Naive thymus-derived CD8-positive, alpha-beta T cell (primary cell): ENCODE data around the gene CASK. TPM values are rescaled to one million over a fixed set of nuclear protein-coding genes. Genes with fewer than 3 reads are reported as not detected.

Experiments used
- ATAC-seq, 2 donors: fragments of 150-1000 bp; cut with Tn5 transposase in 1 of 2; sonication (Bioruptor Pico), chemical (Tn5 transposase) in 1 of 2; 1 replicate in 1 of 2; 2 replicates in 1 of 2; pipeline ENCODE4 v1.10.0; 2021; ENCODE audit warnings: mild to moderate bottlenecking in 2 of 2, moderate library complexity in 2 of 2
- POLR2A ChIA-PET: fragments of 350-600 bp; sonication (Branson Sonifier 250); formaldehyde crosslinking; loops from one replicate; lab custom pipeline; 2021; ENCODE audit warnings: antibody characterized with exemption; lab: Charles Lee
- DNase-seq, 10 donors: peaks; one replicate each; pipeline versions ENCODE4 v3.0.0 to v3.0.0-alpha.2; 2020 to 2022
- H3K27ac Mint-ChIP-seq, 10 donors: one replicate each; pipeline ENCODE4 v1.8.0; 2020 to 2022; ENCODE audit warnings: mild to moderate bottlenecking in 10 of 10, mixed read lengths in 10 of 10, moderate library complexity in 4 of 10, inconsistent platforms in 1 of 10
- H3K27me3 Mint-ChIP-seq, 5 donors: one replicate each; pipeline ENCODE4 v1.8.0; 2021 to 2022; ENCODE audit warnings: mixed read lengths in 5 of 5
- H3K36me3 Mint-ChIP-seq, 3 donors: one replicate each; pipeline ENCODE4 v1.8.0; 2020 to 2022; ENCODE audit warnings: mixed read lengths in 3 of 3, mild to moderate bottlenecking in 2 of 3, inconsistent platforms in 1 of 3
- H3K4me1 Mint-ChIP-seq, 4 donors: one replicate each; pipeline ENCODE4 v1.8.0; 2021 to 2022; ENCODE audit warnings: mixed read lengths in 4 of 4
- H3K4me3 Mint-ChIP-seq, 10 donors: one replicate each; pipeline ENCODE4 v1.8.0; 2020 to 2022; ENCODE audit warnings: mild to moderate bottlenecking in 10 of 10, mixed read lengths in 10 of 10, moderate library complexity in 6 of 10, inconsistent platforms in 1 of 10
- H3K9me3 Mint-ChIP-seq, 9 donors: one replicate each; pipeline ENCODE4 v1.8.0; 2020 to 2022; ENCODE audit warnings: mixed read lengths in 9 of 9, mild to moderate bottlenecking in 3 of 9, inconsistent platforms in 1 of 9, moderate library complexity in 1 of 9
- polyA plus RNA-seq, 3 donors: library from polyadenylated mRNA; unstranded; fragments of 300-500 nt; fragmentation: Illumina TruSeq; gene quantifications; one replicate each; pipeline ENCODE4 v1.2.3, GENCODE V29; 2021
- total RNA-seq, 8 experiments: library from RNA in 2 of 8; stranded (reverse) in 2 of 8; gene quantifications; one replicate each; pipeline ENCODE4 v1.2.3 and lab custom pipeline; 2021 to 2026

CASK gene
- total and polyA plus RNA-seq, 5 experiments from 2014 or later: 4.6 to 90.4 (median 16.1) TPM

GRCh38 chrX:41761169-41761568 lies 162.2 kb downstream of the CASK start:
- Mint-ChIP-seq H3K4me3 (no peak overlapping the region), H3K4me1 (peaks cover 10 to 26% (median 17%) of the 10 kb centered on the region in 4 donors), H3K27me3 (no peaks in the 10 kb centered on the region), H3K27ac (peak overlapping the region in 2 of 10 donors; percentile 23 to 59), H3K9me3 (no peaks in the 10 kb centered on the region), H3K36me3 (peaks cover 0 to 3% (median 0%) of the 10 kb centered on the region in 3 donors)
- no peak for ATAC-seq
- no peak for DNase-seq
- POLR2A ChIA-PET: no interaction called here

DNA sequence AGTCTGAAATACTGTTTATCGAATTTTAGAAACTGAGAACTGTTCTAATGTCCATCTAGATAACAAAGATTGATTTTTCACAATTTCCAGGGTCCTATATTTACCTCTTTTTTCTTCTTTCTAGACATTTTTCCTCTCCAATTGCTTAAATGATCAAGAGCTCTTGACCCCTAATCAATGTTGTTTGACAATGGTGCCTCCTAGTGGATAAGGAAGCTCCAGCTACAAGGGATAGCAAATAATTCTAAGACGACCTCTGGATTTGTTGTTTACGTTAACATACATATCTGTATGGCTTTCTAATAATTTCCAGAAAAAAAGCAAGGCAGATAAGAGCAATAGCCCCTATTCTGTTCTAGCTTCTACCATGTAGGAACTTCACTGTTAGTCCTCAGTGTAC lies 163.5 kb downstream of the CASK start:
- peaks cover 10 to 27% (median 18%) of the 10 kb centered on the region in 4 donors for H3K4me1 Mint-ChIP-seq
- H3K9me3 Mint-ChIP-seq: no peaks in the 10 kb centered on the region
- peak in 3 of 10 donors; percentile 6 to 16 (median 15) for DNase-seq
- POLR2A ChIA-PET: no interaction called here
- H3K36me3 Mint-ChIP-seq: peaks cover 0 to 10% (median 0%) of the 10 kb centered on the region in 3 donors
- H3K27me3 Mint-ChIP-seq: no peaks in the 10 kb centered on the region
- no peak overlapping the region for H3K4me3 Mint-ChIP-seq
- H3K27ac Mint-ChIP-seq: peak overlapping the region in 1 of 10 donors; percentile 37
- ATAC-seq: no peak

DNA sequence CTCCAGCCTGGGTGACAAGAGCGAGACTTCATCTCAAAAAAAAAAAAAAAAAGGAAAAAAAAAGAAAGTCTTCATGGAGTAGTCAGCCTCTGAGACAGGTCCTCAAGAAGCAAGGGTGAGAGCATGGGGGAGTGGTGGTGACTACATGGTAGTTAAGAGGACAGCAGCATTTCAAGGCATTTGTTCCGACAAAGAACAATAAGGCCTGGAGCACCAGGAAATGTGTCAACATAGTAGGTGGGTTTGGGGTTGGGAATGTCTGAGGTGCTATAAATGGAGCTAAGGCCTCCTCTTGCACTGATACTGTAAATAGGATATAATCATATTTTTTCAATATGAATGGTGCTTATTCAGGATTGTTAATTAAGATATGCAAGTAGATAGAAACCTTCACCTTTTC lies 165.0 kb downstream of the CASK start:
- Mint-ChIP-seq H3K27ac (no peak overlapping the region), H3K27me3 (no peaks in the 10 kb centered on the region), H3K9me3 (no peaks in the 10 kb centered on the region), H3K4me1 (peaks cover 4 to 23% (median 14%) of the 10 kb centered on the region in 4 donors), H3K4me3 (no peak overlapping the region), H3K36me3 (peaks cover 0 to 15% (median 0%) of the 10 kb centered on the region in 3 donors)
- POLR2A ChIA-PET: no interaction called here
- no peak for DNase-seq
- no peak for ATAC-seq

DNA sequence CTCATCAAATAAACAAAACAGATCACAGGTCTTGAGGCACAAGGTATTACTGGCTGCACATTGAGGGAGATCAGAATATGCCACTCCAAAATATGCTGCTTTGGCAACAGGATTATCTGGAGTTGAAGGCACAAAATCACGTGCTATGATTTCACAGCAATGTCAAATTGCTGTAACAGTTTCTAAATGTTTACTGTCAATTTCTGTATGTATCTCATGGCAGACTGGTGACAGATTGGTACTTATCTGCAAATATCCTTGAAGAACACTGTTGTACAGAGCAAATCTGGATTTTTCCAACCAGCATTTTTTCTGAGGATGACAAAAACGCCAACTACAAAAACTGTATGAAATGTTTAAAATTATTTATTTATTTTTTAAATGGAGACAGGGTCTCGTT lies 172.6 kb downstream of the CASK start:
- Mint-ChIP-seq H3K27ac (no peak overlapping the region), H3K27me3 (no peaks in the 10 kb centered on the region), H3K36me3 (peaks cover 0 to 20% (median 0%) of the 10 kb centered on the region in 3 donors), H3K4me3 (no peak overlapping the region), H3K4me1 (peaks cover 0 to 12% (median 1%) of the 10 kb centered on the region in 4 donors), H3K9me3 (no peaks in the 10 kb centered on the region)
- POLR2A ChIA-PET: no interaction called here
- DNase-seq (no peak), ATAC-seq (no peak)

DNA sequence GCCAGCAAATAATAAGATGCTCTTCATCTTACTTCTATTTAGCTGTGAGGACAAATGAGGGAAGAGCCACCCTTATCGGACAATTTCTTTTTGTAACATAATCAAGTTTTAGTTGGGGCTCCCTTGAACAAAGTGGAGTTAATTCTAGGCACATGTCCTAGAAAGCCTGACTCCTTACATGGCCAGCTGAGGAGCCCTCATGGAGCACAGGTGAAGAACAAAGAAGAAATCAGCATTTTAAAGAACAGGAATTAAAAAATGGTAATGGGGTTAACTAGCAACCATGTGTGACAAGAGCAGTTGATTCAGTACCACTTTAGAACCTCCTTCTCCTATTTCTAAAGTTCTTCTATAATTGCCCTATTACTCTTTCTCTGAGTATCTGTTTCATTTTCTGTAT lies 183.5 kb downstream of the CASK start:
- Mint-ChIP-seq H3K4me3 (no peak overlapping the region), H3K9me3 (no peaks in the 10 kb centered on the region), H3K4me1 (peaks cover 8 to 33% (median 21%) of the 10 kb centered on the region in 4 donors), H3K27ac (peak overlapping the region in 3 of 10 donors; percentile 10 to 24 (median 18)), H3K36me3 (peaks cover 0 to 33% (median 2%) of the 10 kb centered on the region in 3 donors), H3K27me3 (no peaks in the 10 kb centered on the region)
- POLR2A ChIA-PET: no interaction called here
- ATAC-seq (no peak), DNase-seq (no peak)

GRCh38 chrX:41737065-41737464 lies 186.3 kb downstream of the CASK start:
- Mint-ChIP-seq H3K27me3 (no peaks in the 10 kb centered on the region), H3K4me3 (no peak overlapping the region), H3K27ac (peak overlapping the region in 8 of 10 donors; percentile 4 to 67 (median 41)), H3K4me1 (peaks cover 8 to 42% (median 27%) of the 10 kb centered on the region in 4 donors), H3K36me3 (peaks cover 0 to 18% (median 0%) of the 10 kb centered on the region in 3 donors), H3K9me3 (no peaks in the 10 kb centered on the region)
- peak; percentile 70 to 89 for ATAC-seq
- peak in 5 of 10 donors; percentile 7 to 44 (median 23) for DNase-seq
- POLR2A ChIA-PET: no interaction called here

- Mint-ChIP-seq H3K27ac (peak overlapping the region in 5 of 10 donors; percentile 14 to 71 (median 29)), H3K4me3 (no peak overlapping the region), H3K9me3 (no peaks in the 10 kb centered on the region), H3K27me3 (no peaks in the 10 kb centered on the region), H3K4me1 (peaks cover 8 to 36% (median 27%) of the 10 kb centered on the region in 4 donors), H3K36me3 (peaks cover 0 to 18% (median 0%) of the 10 kb centered on the region in 3 donors)
- POLR2A ChIA-PET: no interaction called here
- DNase-seq (no peak), ATAC-seq (no peak)
These were observed 188.8 kb downstream of the CASK start for GRCh38 chrX:41734530-41734929.

GRCh38 chrX:41733939-41734338 lies 189.4 kb downstream of the CASK start:
- H3K9me3 Mint-ChIP-seq: no peaks in the 10 kb centered on the region
- H3K4me1 Mint-ChIP-seq: peaks cover 8 to 36% (median 27%) of the 10 kb centered on the region in 4 donors
- DNase-seq (peak in 1 of 10 donors; percentile 1), ATAC-seq (peak in 1 of 2 donors; percentile 49)
- H3K4me3 Mint-ChIP-seq: peak overlapping the region in 1 of 10 donors; percentile 32
- POLR2A ChIA-PET: no interaction called here
- peaks cover 0 to 18% (median 0%) of the 10 kb centered on the region in 3 donors for H3K36me3 Mint-ChIP-seq
- H3K27me3 Mint-ChIP-seq: no peaks in the 10 kb centered on the region
- H3K27ac Mint-ChIP-seq: peak overlapping the region in 5 of 10 donors; percentile 14 to 71 (median 29)

DNA sequence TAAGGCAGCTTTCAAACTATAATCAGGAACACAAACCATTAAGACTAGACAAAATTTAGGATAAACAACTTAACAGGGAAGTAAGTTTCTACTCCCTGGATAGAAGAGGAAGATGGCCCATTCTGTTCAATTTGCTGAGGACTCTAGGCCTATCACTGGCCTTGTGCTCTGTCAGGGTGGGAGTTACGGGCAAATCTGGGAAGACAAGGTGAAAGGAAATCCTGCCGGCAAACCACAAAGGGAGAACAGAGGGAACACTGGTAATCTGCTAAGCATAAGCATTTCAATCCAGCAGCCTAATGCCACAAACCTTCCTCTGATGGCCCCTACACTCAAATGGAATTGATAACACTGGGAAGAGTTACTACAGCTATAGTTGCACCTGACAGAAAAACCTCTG lies 191.1 kb downstream of the CASK start:
- ATAC-seq: no peak
- peaks cover 0 to 18% (median 1%) of the 10 kb centered on the region in 3 donors for H3K36me3 Mint-ChIP-seq

DNA sequence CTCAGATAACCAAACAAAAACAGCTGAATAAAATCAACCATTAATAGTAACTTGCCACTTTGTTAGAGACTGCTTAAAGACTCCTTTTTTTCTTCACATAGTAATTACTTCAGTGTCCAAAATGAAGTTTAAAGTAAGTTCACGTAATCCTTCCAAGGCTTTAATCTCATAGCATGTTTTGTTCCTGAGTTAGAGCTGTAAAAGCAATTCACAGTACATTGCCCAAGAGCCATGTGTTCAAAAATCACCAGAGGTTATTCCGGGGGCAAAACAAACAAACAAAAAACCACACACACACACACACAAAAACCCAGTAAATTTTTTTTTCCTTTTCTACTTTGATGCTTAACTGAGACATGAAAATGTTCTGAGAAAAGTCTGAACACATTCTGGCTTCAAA lies 193.3 kb downstream of the CASK start:
- H3K4me3 Mint-ChIP-seq: no peak overlapping the region
- peaks cover 2 to 25% (median 14%) of the 10 kb centered on the region in 4 donors for H3K4me1 Mint-ChIP-seq
- no peaks in the 10 kb centered on the region for H3K9me3 Mint-ChIP-seq
- H3K36me3 Mint-ChIP-seq: peaks cover 0 to 10% (median 4%) of the 10 kb centered on the region in 3 donors
- POLR2A ChIA-PET: no interaction called here
- no peaks in the 10 kb centered on the region for H3K27me3 Mint-ChIP-seq
- ATAC-seq (no peak), DNase-seq (no peak)
- no peak overlapping the region for H3K27ac Mint-ChIP-seq

More for the DNA sequence above, 191.1 kb downstream of the CASK start:
- Mint-ChIP-seq H3K4me1 (peaks cover 8 to 35% (median 25%) of the 10 kb centered on the region in 4 donors), H3K27me3 (no peaks in the 10 kb centered on the region), H3K4me3 (no peak overlapping the region), H3K9me3 (no peaks in the 10 kb centered on the region), H3K27ac (peak overlapping the region in 3 of 10 donors; percentile 22 to 44 (median 38))
- POLR2A ChIA-PET: no interaction called here
- DNase-seq: no peak

DNA sequence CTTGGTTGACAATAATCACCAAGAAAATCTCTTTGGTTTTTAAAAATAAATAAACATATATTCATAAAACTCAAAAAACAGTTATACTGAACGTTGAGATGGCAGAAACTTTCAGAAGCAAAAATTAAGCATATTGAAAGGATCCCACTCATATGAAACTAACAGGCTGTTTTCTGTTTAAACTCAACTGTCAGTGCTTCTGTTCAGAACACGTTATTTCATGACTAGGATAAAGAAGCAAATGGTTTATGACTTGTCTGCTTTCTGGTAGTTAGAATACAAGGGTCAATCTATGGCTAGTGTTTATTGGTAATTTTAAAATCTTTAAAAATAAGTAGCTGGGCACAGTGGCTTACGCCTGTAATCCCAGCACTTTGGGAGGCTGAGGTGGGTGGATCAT lies 195.2 kb downstream of the CASK start:
- H3K4me1 Mint-ChIP-seq: peaks cover 2 to 30% (median 14%) of the 10 kb centered on the region in 4 donors
- ATAC-seq (no peak), DNase-seq (no peak)
- no peak overlapping the region for H3K27ac Mint-ChIP-seq
- H3K36me3 Mint-ChIP-seq: peaks cover 0 to 9% (median 4%) of the 10 kb centered on the region in 3 donors
- no peaks in the 10 kb centered on the region for H3K9me3 Mint-ChIP-seq
- no peaks in the 10 kb centered on the region for H3K27me3 Mint-ChIP-seq
- H3K4me3 Mint-ChIP-seq: no peak overlapping the region
- POLR2A ChIA-PET: no interaction called here

DNA sequence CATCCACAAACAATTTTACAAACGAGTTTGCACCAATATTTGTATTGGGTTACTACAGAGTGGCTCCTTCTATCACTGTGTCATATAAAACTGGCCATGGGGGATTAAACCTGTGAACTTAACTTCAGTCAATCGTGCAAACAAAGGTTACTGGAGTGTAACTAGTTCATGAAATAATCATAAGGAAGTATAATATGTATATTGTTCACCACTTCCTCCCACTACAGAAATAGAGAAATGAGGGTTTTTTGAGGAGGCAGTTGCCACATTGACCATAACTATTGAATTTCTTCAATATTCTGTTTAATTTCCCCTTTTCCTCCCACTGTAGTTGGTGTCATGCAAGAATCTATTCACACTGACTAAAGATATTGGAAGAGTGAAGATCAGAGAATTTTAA lies 199.5 kb downstream of the CASK start, which contains the start of gene GPR82:
GPR82 (plus strand) TSS at position 356 of the 400 bp plus-strand sequence. CDS start 2,846 bp downstream, outside the sequence.
- H3K9me3 Mint-ChIP-seq: peaks cover 0 to 13% (median 0%) of the 10 kb centered on the region in 9 donors
- POLR2A ChIA-PET: no interaction called here
- no peaks in the 10 kb centered on the region for H3K27me3 Mint-ChIP-seq
- DNase-seq (no peak), ATAC-seq (no peak)
- peak within 1 kb of the TSS in 5 of 10 donors; percentile 35 to 70 (median 51) for H3K27ac Mint-ChIP-seq
- peak within 1 kb of the TSS in 2 of 10 donors; percentile 10 to 32 for H3K4me3 Mint-ChIP-seq
- H3K4me1 Mint-ChIP-seq: peaks cover 9 to 58% (median 43%) of the 10 kb centered on the region in 4 donors
- peaks cover 0 to 16% (median 7%) of the 10 kb centered on the region in 3 donors for H3K36me3 Mint-ChIP-seq

DNA sequence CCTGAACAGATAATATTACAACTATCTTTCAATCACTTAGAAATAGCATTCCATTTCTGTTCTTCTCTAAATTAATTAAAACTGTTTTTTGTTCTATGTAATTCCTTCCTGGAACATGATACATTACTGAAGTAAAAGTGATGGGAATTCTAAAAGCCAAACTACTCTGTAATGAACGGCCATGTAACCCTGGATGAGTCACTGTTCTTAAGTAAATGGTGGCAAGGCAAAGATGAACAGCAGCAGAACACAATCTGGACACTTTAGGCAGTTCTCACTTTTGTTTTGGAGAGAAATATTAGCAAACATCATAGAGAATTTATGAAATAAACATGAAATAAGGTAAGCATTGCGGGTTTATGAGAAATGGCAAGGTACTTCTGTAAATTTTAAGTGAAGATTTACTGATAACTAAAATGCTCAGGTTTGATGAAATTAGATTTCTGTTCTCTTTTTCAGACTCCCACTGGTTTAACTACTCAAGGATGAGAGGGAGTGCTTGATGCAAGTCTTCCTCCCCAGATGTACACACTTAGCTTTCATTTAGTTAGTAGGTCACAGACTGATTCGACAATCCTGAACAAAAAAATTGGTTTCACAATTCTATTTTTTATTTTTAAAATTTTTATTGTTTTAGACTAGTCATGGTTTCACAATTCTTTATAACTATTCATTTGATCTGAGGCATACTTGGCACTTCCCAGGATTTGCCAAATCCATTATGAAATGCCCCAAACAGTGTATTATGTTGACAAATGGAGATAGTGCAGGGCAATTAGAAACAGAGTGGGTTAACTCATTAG lies 200.3 kb downstream of the CASK start:
- POLR2A ChIA-PET: no interaction called here
- Mint-ChIP-seq H3K27ac (peak overlapping the region in 4 of 10 donors; percentile 35 to 71 (median 55)), H3K9me3 (peaks cover 0 to 20% (median 0%) of the 10 kb centered on the region in 9 donors), H3K27me3 (no peaks in the 10 kb centered on the region), H3K4me1 (peaks cover 9 to 60% (median 46%) of the 10 kb centered on the region in 4 donors), H3K4me3 (peak overlapping the region in 1 of 10 donors; percentile 10), H3K36me3 (peaks cover 0 to 22% (median 9%) of the 10 kb centered on the region in 3 donors)
- no peak for DNase-seq
- no peak for ATAC-seq
